ENCODE results near the gene IZUMO3.
"Not testable (repeated sequence)": the region's sequence is repeated elsewhere in the genome, so short reads cannot be mapped to it uniquely, and the experiment has no call there.

Gene IZUMO3, protein sequence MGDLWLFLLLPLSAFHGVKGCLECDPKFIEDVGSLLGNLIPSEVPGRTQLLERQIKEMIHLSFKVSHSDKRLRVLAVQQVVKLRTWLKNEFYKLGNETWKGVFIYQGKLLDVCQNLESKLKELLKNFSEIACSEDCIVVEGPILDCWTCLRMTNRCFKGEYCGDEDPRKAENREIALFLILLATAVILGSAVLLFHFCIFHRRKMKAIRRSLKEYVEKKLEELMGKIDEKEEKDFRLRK

DNA sequence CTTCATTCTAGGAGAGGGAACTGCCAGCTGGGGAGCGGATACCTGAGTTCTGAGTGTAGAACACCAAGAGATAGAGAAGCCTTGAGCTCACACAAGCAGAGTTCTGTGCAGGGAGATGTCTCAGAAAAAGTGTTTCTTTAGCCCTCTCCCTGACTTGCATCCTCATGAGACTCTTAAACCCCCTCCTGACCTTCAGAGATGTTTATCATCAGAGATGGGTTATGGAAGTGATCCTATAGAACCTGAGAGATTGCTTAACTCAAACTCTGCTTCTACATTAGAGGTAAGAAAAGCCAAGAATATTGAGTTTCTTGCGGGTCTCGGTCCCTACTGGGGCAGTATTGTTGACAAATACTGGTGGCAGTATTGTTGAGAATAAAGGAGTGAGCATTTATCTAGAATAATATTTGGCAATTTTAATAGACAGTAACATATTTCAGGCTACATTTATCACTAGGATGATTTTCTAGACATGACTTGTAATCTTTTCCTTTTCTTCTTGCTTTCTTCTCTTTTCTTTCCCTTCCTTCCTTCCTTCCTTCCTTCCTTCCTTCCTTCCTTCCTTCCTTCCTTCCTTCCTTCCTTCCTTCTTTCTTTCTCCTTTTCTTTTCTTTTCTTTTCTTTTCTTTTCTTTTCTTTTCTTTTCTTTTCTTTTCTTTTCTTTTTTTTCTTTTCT lies at the start of gene IZUMO3:
Gene IZUMO3 (minus strand): TSS at position 51 of the 676 bp plus-strand sequence. CDS start 248 bp downstream, outside the sequence.
- no peak within 1 kb of the TSS for H3K4me3 Mint-ChIP-seq

DNA sequence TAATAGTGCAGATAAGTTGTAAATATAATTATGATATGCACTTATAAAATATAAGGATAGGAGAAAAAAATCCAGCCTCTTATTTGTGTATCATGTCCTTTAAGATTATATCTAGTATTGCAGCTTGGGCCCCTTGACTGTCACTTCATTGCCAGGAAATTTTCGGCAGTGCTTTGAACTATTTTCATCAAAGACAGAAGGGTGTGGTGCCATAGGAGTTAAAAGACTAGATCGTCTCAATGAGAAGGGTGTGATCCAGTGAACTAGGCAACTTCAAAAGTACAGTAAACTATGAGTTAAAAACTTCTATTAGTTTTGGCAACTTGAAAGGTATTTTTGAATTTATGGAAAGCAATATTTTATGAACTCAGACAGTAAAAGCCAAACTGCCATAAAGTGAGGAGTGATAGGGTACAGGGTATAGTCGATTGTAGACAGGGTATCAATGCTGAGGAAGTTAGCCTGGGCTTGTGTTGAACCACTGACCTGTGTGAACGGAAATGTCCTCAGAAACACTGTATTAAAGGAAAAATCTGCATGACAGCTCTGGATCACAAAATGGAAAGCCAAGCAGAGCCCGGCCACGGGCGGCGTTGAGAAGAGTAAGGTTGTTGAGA lies 48.6 kb upstream of the IZUMO3 start:
- no peak overlapping the region for H3K27ac Mint-ChIP-seq
- H3K4me3 Mint-ChIP-seq = no peak overlapping the region
- H3K9me3 Mint-ChIP-seq = peaks cover 29% of the 10 kb centered on the region
- no peaks in the 10 kb centered on the region for H3K36me3 Mint-ChIP-seq (ENCODE audit: low read depth)
- no peaks in the 10 kb centered on the region for H3K27me3 Mint-ChIP-seq
- DNase-seq = no peak
- H3K4me1 Mint-ChIP-seq (ENCODE audit: low read depth) = no peaks in the 10 kb centered on the region

More for the DNA sequence above, at the start of gene IZUMO3:
- DNase-seq = no peak
- no peaks in the 10 kb centered on the region for H3K27me3 Mint-ChIP-seq
- no peaks in the 10 kb centered on the region for H3K36me3 Mint-ChIP-seq (ENCODE audit: low read depth)
- no peak within 1 kb of the TSS for H3K27ac Mint-ChIP-seq
- no peaks in the 10 kb centered on the region for H3K4me1 Mint-ChIP-seq (ENCODE audit: low read depth)
- peaks cover 44% of the 10 kb centered on the region for H3K9me3 Mint-ChIP-seq

DNA sequence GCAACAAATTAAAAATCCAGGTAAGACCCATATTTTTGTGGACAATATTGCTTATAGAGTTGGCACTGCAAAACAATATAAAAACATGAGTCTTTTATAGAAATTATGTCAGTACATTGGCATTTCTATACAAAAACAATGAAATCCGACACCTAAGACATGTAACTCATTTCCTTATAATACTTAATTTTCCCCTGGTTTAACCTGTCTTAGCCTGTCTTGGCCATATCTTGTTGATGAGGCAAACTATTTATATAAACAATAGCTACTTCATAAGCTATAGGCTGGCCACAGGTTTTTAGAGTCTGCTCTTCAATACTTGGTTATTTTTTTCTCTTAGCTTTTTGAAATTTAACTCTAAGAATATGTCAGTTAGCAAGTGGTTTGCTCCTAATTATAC lies 44.7 kb upstream of the IZUMO3 start:
- H3K36me3 Mint-ChIP-seq (ENCODE audit: low read depth) = no peaks in the 10 kb centered on the region
- no peak overlapping the region for H3K27ac Mint-ChIP-seq
- H3K9me3 Mint-ChIP-seq = peaks cover 9% of the 10 kb centered on the region
- H3K4me3 Mint-ChIP-seq = no peak overlapping the region
- H3K4me1 Mint-ChIP-seq (ENCODE audit: low read depth) = no peaks in the 10 kb centered on the region
- no peak for DNase-seq
- no peaks in the 10 kb centered on the region for H3K27me3 Mint-ChIP-seq

DNA sequence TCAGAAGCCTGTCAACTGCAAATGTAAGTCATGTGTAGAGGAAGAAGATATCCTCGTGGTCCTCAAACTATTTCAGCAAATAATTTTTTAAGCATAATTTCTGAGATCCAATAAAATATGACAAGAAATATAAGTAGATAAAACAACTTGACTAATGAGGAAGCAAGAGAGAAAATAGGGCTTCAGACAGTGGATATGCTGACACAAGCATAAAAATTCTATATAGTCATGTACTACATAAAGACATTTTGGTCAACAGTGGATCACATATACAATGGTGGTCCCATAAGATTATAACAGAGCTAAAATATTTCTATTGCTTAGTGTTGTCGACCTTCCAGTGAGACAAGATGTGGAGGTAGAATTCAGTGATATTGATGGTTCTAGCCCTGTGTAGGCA lies 42.2 kb upstream of the IZUMO3 start:
- H3K27ac Mint-ChIP-seq = no peak overlapping the region
- H3K27me3 Mint-ChIP-seq = no peaks in the 10 kb centered on the region
- H3K4me3 Mint-ChIP-seq = no peak overlapping the region
- no peaks in the 10 kb centered on the region for H3K36me3 Mint-ChIP-seq (ENCODE audit: low read depth)
- H3K9me3 Mint-ChIP-seq = peaks cover 8% of the 10 kb centered on the region
- H3K4me1 Mint-ChIP-seq (ENCODE audit: low read depth) = no peaks in the 10 kb centered on the region
- DNase-seq = no peak

DNA sequence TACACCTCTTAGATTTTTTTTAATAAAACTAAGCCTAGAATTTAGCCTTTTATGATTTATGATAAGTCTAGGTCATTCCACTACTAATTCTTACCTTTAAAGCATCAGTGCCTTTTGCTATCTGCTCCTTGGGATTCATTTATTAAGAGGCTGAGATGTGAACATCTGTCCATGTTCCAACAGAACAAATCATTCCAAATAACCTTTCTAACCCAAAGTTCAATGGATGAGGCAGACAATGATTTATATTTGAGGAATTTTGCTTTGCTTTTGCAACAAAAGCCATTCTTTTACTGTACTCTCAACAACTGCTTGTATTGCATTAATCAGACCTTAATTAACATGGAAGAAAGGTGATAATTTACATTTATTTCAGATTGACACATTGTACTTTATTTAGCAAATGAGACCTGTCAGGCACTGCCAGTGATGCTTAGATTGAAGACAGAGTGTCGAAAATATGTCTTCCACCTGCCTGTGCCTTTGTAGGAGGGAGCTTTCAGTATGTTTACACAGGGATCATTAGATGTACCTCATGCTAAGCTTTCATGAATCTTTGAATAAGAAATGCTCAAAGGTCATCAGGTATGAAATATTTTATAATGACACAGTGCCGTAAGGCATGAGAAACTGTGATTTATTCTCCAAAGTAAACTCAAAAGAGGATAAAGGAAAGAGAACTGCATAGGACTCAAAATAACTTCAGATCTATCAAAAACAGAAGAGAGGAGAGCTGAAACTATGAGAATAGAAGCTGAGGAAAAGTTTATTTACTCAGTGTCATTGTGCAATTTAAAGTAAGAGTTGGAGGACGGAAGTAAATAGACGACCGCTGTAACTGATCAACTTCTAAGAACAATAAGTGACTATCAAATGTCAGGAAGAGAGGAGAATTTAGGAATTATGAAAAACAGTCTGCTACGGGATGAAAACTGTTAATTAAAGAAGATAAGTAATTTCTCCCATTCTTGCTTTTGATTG lies 36.7 kb upstream of the IZUMO3 start:
- Mint-ChIP-seq H3K36me3 (ENCODE audit: low read depth) (no peaks in the 10 kb centered on the region), H3K4me3 (no peak overlapping the region), H3K27ac (no peak overlapping the region), H3K4me1 (ENCODE audit: low read depth) (no peaks in the 10 kb centered on the region), H3K9me3 (peaks cover 14% of the 10 kb centered on the region), H3K27me3 (no peaks in the 10 kb centered on the region)
- no peak for DNase-seq

DNA sequence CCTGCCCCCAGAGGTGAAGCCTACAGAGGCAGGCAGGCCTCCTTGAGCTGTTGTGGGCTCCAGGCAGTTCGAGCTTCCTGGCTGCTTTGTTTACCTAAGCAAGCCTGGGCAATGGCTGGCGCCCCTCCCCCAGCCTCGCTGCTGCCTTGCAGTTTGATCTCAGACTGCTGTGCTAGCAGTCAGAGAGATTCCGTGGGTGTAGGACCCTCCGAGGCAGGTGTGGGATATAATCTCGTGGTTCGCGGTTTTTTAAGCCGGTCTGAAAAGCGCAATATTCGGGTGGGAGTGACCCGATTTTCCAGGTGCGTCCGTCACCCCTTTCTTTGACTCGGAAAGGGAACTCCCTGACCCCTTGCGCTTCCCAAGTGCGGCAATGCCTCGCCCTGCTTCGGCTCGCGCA lies 34.3 kb upstream of the IZUMO3 start:
- DNase-seq; H3K36me3 Mint-ChIP-seq (ENCODE audit: low read depth); H3K27me3 Mint-ChIP-seq; H3K4me1 Mint-ChIP-seq (ENCODE audit: low read depth); H3K4me3 Mint-ChIP-seq; H3K27ac Mint-ChIP-seq: not testable (repeated sequence)
- peaks cover 12% of the 10 kb centered on the region for H3K9me3 Mint-ChIP-seq

DNA sequence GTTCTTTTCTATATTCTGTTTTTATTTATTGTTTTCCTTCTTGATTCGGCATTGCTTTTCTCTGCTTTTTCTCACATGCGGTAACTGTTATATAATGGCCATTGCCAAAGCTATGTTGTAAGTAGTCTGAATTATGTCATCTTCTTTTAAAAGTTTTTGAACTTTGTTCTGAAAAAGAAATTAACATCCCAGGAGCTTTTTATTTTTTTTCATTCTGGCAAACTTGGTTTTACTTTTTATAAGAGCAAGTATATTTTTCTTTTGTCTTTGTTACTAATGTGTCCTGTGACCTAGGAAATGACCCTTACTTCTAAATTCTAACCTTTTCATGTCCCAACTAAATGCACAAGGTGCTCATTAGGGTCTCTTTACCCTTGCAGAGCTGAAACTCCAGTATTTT lies 26.7 kb upstream of the IZUMO3 start:
- Mint-ChIP-seq H3K9me3 (peaks cover 9% of the 10 kb centered on the region), H3K27me3 (no peaks in the 10 kb centered on the region), H3K4me3 (no peak overlapping the region), H3K27ac (no peak overlapping the region), H3K4me1 (ENCODE audit: low read depth) (no peaks in the 10 kb centered on the region), H3K36me3 (ENCODE audit: low read depth) (no peaks in the 10 kb centered on the region)
- no peak for DNase-seq

DNA sequence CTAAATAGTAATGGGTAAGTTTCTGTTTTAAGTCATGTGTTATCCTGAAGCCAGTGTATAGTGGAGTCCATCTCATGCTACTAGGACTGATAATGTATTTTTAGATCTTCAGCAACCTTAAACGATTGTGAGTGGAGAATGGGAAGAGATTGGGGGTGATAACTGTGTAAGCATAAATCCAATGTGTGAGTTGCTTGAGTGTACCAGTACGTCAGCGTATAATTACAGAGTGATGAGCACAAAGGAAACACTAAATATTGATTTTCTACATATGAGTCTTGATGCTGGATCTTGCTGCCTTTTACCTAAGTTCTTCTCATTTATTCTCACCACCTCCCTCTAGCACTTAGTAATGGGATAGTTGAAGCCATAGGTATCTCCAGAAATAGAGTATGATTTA lies 16.3 kb upstream of the IZUMO3 start:
- no peak for DNase-seq
- Mint-ChIP-seq H3K4me3 (no peak overlapping the region), H3K27ac (no peak overlapping the region), H3K4me1 (ENCODE audit: low read depth) (no peaks in the 10 kb centered on the region), H3K27me3 (no peaks in the 10 kb centered on the region), H3K9me3 (peaks cover 25% of the 10 kb centered on the region), H3K36me3 (ENCODE audit: low read depth) (no peaks in the 10 kb centered on the region)

DNA sequence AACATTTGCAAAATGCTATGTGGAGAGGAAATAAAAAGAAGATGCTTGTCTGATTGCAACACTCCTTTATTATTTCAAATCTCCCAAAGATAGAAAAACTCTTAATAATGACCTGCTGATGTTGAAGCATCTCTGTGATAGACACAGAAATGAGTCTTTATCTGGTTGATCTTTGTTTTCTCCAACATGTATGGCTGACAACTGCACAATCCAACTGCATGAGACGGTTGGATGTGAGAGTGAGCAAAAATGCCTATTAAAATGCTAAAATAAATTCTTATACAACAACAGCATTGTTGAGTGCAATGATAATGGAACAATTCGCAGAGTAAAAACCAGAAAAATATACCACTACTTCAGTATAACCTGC lies 7.5 kb upstream of the IZUMO3 start:
- no peak for DNase-seq
- Mint-ChIP-seq H3K27ac (no peak overlapping the region), H3K27me3 (no peaks in the 10 kb centered on the region), H3K4me3 (no peak overlapping the region), H3K9me3 (peaks cover 31% of the 10 kb centered on the region), H3K4me1 (ENCODE audit: low read depth) (no peaks in the 10 kb centered on the region), H3K36me3 (ENCODE audit: low read depth) (no peaks in the 10 kb centered on the region)

DNA sequence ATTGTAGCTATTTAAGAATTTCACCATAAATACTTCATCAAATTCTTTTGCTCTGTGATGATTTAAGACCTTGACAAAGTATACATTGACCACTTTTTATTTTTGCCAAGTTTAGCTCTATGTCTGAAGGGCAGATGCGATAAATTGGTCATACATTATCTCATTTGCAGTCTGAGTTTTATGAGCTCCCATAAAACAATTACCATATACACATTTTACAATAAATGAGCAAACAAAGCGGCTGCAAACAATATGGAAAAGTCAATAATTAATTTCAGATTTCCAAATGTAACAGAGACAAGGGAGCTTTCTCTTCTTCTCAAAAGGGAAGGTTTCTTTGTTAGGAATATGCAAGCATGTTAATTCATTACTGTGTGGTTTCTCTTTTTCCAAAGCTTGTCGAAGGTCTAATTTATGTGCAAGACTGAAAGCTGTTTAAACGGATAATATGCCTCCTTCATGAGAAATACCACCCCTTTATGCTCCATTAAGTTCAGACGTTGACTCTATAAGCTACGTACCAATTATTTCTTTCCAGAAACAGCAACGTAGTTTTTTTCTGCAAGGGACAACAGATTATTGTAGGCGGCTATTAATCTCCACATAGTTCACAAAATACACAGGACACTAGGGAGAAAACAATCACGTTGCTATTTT lies 7.0 kb upstream of the IZUMO3 start:
- Mint-ChIP-seq H3K27ac (no peak overlapping the region), H3K4me3 (no peak overlapping the region), H3K27me3 (no peaks in the 10 kb centered on the region), H3K36me3 (ENCODE audit: low read depth) (no peaks in the 10 kb centered on the region), H3K9me3 (peaks cover 35% of the 10 kb centered on the region), H3K4me1 (ENCODE audit: low read depth) (no peaks in the 10 kb centered on the region)
- DNase-seq = no peak

DNA sequence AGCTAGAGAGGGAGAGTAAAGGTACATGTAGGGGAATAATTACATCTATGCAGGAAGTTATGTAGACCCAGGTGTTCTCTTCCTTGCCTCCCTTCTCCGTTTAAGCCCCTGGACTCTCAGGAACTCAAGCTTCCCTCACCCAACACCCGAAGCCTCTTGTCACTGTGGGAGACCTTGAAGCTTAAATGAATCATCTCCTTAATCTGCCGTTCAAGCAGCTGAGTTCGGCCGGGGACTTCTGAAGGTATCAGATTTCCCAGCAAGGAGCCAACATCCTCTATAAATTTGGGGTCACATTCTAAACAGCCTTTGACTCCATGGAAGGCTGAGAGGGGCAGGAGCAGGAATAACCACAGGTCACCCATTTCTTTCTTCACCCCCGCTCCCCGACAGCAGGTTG lies 412 bp downstream of the IZUMO3 start:
- Mint-ChIP-seq H3K27me3 (no peaks in the 10 kb centered on the region), H3K36me3 (ENCODE audit: low read depth) (no peaks in the 10 kb centered on the region), H3K27ac (no peak overlapping the region), H3K4me1 (ENCODE audit: low read depth) (no peaks in the 10 kb centered on the region), H3K4me3 (no peak overlapping the region), H3K9me3 (peaks cover 41% of the 10 kb centered on the region)
- DNase-seq = no peak

DNA sequence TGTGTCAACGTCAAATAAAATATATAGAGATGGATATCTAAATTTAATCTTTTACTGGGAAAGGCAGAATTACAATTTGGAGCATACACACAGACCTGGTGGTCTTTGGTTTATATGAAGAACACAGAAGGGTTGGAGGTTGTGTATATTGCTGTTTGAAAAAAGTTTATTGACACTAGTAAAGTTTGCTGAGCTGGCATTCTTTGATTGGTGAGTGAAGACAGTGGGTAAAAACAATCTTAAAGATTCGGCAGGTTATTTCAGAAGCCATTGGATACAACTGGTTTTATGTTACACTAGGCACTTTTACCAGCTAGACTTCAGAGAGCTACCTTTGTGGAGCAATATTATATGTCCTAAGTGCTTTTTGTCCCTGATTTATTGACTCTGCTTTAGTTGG lies 27.2 kb downstream of the IZUMO3 start:
- H3K36me3 Mint-ChIP-seq (ENCODE audit: low read depth) = no peaks in the 10 kb centered on the region
- H3K27me3 Mint-ChIP-seq = no peaks in the 10 kb centered on the region
- no peak overlapping the region for H3K27ac Mint-ChIP-seq
- no peak overlapping the region for H3K4me3 Mint-ChIP-seq
- no peaks in the 10 kb centered on the region for H3K4me1 Mint-ChIP-seq (ENCODE audit: low read depth)
- no peak for DNase-seq
- peaks cover 31% of the 10 kb centered on the region for H3K9me3 Mint-ChIP-seq

DNA sequence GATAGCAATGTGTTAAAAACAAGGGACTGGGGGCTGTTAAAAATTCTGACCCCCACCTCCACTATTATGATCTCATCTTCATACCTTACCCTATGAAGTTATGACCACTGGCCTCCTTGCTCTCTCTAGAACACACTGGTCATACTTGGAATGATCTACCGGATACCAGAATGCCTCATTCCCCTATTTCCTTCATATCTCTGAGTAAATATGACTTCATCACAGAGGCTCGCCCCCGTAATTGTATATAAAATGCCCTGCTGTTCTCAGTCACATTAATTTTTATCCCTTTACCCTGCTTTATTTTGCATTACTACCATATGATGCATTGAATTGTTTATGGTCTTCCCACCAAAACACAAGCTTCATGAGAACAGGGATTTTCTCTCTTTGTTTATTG lies 29.2 kb downstream of the IZUMO3 start:
- DNase-seq = no peak
- no peak overlapping the region for H3K27ac Mint-ChIP-seq
- H3K27me3 Mint-ChIP-seq = no peaks in the 10 kb centered on the region
- no peaks in the 10 kb centered on the region for H3K4me1 Mint-ChIP-seq (ENCODE audit: low read depth)
- no peak overlapping the region for H3K4me3 Mint-ChIP-seq
- H3K36me3 Mint-ChIP-seq (ENCODE audit: low read depth) = no peaks in the 10 kb centered on the region
- H3K9me3 Mint-ChIP-seq = peaks cover 37% of the 10 kb centered on the region

DNA sequence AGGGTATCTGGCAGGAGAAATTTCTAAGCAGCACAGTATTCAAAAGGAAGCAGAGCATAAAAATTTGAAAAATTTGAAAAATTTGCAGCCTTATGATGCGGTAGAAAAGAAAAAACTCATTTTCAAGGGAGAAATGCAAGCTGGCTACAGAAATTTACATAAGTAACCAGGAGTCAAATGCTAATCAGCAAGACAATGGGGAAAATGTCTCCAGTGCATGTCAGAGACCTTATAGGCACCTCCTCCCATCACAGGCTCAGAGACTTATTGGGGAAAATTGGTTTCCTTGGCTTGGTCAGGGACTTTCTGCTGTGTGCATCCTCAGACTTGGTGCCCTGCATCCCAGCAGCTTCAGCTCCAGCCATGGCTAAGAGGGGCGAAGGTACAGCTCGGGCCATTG lies 35.8 kb downstream of the IZUMO3 start:
- no peak overlapping the region for H3K27ac Mint-ChIP-seq
- H3K27me3 Mint-ChIP-seq = no peaks in the 10 kb centered on the region
- no peaks in the 10 kb centered on the region for H3K4me1 Mint-ChIP-seq (ENCODE audit: low read depth)
- no peak overlapping the region for H3K4me3 Mint-ChIP-seq
- peaks cover 41% of the 10 kb centered on the region for H3K9me3 Mint-ChIP-seq
- no peak for DNase-seq
- no peaks in the 10 kb centered on the region for H3K36me3 Mint-ChIP-seq (ENCODE audit: low read depth)

All from activated T-cell treated with anti-CD3 and anti-CD28 coated beads, Interleukin-2, amount 50 U/mL, for 24 hours (primary cell).